Ecto neural progenitor cell (in vitro differentiated cells): Measurements from ENCODE around the gene FCRLA.

Experiments used
- DNase-seq: peaks from one replicate; pipeline ENCODE4 v3.0.0-alpha.2; 2018; ENCODE audit warnings: low spot score

FCRLA gene

DNA sequence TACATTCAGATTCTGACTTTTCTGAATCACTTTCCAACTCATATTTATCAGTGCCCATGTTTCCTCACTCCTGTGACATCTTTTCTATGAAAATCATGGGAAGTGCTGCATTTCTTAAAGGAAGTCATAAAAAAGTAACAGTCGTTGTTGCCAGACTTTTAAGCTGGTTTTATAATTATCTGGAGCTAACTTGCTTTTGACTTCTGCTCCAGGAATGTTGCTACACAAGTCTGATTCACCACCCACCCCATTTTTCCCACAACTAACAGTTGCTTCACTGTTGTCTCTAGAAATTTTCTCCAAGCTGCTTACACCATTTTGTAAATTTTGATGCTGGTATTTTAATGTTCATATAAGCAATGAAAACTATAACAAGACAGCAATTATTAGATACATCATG is 26.5 kb downstream of the FCRLA start:
- DNase-seq, result no peak

GRCh38 chr1:161735837-161736236 is 28.8 kb downstream of the FCRLA start:
- no peak for DNase-seq

- DNase-seq, result no peak
These were observed 29.4 kb downstream of the FCRLA start for GRCh38 chr1:161736335-161736969.

DNA sequence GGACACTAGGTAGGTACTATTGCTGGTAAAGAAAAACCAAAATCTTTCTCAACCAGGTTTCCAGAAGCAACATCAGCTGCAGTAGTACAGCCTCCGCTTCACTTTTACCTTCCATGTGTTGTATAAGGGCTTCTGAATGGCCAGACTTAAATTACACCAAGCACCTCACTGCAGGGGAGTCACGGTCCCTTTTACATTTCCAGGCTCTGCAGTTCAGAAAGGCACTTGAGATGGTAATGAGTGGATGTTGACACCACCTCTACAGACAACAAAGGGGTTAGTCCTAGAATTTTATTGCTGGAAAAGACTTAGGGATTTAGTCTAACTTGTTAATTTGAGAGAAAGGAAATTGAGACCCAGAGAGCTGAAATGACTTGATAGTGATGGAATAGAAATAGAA is 30.6 kb downstream of the FCRLA start:
- no peak for DNase-seq

DNA sequence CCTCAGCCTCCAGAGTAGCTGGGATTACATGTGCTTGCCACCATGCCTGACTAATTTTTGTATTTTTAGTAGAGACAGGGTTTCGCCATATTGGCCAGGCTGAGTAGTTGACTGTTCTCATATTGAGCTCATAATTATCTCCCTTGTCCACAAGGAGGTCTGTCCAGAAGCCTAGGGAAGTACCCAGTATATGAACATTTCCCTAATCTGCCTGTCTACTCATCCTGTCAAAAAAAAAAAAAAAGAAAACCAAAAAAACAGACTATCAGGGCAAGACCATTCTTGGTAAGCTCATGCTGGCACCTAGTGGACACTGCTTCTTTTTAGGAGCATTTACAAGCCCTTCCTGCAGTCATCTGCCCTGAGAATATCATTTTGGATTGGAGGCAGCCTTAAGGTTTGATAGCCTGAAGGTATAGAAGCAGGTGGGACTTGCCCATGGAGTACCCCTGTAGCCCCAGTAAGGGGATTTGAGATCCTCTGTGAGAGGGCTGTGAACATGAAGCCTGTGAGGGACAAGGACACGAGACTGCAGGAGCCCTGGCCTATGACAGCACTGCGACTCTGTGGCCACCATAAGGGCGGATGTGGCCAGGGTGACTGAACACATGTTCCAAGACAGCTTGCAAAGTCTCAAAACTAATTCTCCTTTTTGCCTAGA is 31.7 kb downstream of the FCRLA start:
- DNase-seq, result no peak

DNA sequence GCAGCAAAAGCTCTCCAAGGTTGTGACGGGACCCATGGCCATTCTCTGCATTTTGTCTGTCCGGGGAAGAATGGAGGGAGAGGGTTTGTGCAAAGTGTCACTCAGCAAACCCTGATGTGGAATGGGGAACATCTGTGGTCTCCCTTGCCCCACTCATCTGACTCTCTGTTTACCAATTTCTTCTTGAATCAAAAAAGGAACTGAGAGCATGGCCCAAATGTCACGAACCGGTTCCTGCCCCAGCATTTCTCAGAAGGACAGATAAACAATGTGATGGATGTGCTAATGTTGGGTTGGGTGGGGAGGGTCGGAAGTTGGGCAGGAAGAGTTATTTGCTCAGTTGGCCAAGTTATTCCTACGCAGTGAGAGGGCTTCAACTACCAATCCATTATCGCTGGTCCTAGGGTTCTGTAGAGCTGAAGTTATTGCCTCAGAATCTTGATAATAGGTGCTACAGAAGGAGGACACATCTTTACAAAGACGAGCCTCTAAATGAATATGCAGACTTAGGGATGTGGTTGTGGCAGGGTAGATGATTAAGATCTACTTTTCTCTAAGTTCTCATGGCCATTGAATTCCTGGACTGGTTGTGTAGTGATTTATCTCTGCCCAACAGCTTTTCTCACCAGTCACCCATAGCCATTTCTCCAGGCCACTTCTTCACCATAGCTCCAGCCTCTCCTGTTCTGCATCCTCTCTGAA is 33.0 kb downstream of the FCRLA start:
- DNase-seq, result no peak

DNA sequence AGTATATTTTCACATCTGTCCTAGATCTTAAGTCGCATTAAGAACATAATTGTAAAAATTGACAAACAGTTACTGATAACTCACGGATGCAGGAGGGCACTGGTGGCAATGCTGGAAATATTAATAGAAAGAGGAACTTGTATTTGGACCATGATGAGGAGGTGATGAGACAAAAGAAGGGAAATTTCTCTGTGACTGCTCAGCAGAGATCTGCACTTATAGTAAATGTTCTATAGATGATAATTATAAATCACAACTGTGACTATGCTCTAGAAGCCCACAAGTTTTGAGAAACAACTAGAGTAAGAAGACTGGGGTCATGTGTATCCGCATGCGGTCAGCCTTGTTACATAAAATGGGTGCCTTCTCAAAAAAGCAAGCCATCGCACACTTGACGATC is 33.9 kb downstream of the FCRLA start:
- no peak for DNase-seq

DNA sequence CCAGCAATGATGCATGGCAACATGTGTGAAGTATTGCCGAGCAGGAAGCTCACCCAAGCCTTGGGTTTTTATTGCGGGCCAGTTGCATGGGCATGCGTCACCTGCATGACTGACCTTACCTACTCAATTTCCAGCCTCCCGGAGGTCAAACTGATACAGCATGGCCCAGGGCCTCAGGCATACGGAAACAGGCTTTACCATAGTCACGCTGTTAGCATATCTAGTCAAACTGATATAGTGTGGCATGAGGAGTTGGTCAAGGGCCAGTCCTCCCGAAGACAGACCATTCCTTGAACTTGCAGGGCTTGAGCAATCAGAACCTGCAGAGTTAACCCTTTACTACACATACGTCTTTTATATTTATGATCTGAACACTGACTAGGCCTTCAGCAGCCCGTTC is 36.2 kb downstream of the FCRLA start:
- no peak for DNase-seq

- no peak for DNase-seq
These were observed 40.8 kb downstream of the FCRLA start for GRCh38 chr1:161747801-161748200.

DNA sequence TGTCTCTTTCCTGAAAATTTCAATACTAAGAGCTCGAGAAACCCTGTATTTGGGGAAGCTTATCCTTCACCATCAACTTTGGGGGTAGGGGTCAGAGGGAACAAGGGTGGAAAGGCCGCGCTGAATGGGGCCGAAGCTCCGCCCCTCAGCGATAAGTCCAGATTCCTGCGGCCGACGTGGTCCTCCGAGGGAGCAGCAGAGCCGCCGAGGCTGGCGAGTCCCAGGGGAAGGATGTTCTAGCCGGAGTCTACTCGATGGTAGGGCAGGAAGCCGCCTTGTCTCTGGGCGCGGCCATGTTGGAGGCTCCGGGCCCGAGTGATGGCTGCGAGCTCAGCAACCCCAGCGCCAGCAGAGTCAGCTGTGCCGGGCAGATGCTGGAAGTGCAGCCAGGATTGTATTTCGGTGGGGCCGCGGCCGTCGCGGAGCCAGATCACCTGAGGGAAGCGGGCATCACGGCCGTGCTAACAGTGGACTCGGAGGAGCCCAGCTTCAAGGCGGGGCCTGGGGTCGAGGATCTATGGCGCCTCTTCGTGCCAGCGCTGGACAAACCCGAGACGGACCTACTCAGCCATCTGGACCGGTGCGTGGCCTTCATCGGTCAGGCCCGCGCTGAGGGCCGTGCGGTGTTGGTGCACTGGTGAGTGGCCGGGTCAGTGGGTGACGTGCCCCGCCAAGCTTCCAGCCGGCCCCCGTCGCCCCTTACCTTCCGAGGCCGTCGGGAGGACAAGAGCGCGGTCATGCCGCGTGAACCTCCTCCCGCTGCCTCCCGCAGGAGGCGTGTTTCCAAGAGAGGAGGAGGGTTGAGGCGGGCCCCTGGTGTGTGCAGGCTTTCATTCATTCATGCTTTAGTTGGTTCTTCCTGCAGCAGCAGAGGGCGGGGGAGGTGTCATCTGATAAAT is 42.7 kb downstream of the FCRLA start, which contains the start of gene DUSP12:
Gene DUSP12, plus strand, starts transcription at position 278 of the 899 bp plus-strand sequence. Its CDS starts 16 bp downstream, at position 294.
- DNase-seq, result peak; percentile 94

- no peak for DNase-seq
These were observed 56.6 kb downstream of the FCRLA start for GRCh38 chr1:161763522-161764098.
